H1 (cell line): Measurements from ENCODE around the gene ZC3H18. TPM values are rescaled to one million over a fixed set of nuclear protein-coding genes. Genes with fewer than 3 reads are reported as not detected.

Experiments
- CTCF ChIA-PET: fragments of 300-600 bp; sonication (Branson Sonifier 250); formaldehyde crosslinking; loops from one replicate; lab custom pipeline; 2021; ENCODE audit not compliant: partially characterized antibody; lab: Charles Lee
- POLR2A ChIA-PET: fragments of 300-600 bp; sonication (Branson Sonifier 250); formaldehyde crosslinking; loops from one replicate; lab custom pipeline; 2021; ENCODE audit warnings: inconsistent platforms; ENCODE audit not compliant: partially characterized antibody; lab: Charles Lee
- DNase-seq, 2 experiments: peaks; one replicate each; pipeline versions ENCODE4 v3.0.0 to v3.0.0-alpha.2; 2010 to 2022; ENCODE audit warnings: low spot score in 2 of 2, low read depth in 1 of 2, mixed read lengths in 1 of 2
- FAIRE-seq: peaks from 2 replicates; lab custom pipeline; 2011; peaks lifted over from hg19 to GRCh38; lab: Jason Lieb, UNC
- H2AFZ ChIP-seq: 2 replicates; pipeline ENCODE4 v1.8.1; 2012; ENCODE audit warnings: low read length, inconsistent platforms
- H2AK5ac ChIP-seq: 2 replicates; pipeline ENCODE4 v1.6.1; 2013; ENCODE audit warnings: low read depth, low read length
- H2BK120ac ChIP-seq: replicated peaks from 2 replicates; pipeline ENCODE3; 2013; ENCODE audit warnings: low read depth, low read length, inconsistent platforms
- H2BK12ac ChIP-seq: 2 replicates; pipeline ENCODE4 v1.6.1; 2013; ENCODE audit warnings: low read depth, low read length
- H2BK15ac ChIP-seq: 2 replicates; pipeline ENCODE4 v1.6.1; 2013; ENCODE audit warnings: low read length
- H2BK20ac ChIP-seq: 2 replicates; pipeline ENCODE4 v1.6.1; 2013; ENCODE audit warnings: low read length
- H2BK5ac ChIP-seq: 2 replicates; pipeline ENCODE4 v1.6.1; 2013; ENCODE audit warnings: low read depth, low read length
- H3K14ac ChIP-seq: 2 replicates; pipeline ENCODE4 v1.6.1; 2013; ENCODE audit warnings: inconsistent platforms; ENCODE audit not compliant: insufficient read length
- H3K18ac ChIP-seq: 2 replicates; pipeline ENCODE4 v1.6.1; 2013; ENCODE audit warnings: low read length; ENCODE audit errors: extremely low read depth
- H3K23ac ChIP-seq: 2 replicates; pipeline ENCODE4 v1.6.1; 2013; ENCODE audit warnings: inconsistent platforms; ENCODE audit not compliant: insufficient read length
- H3K23me2 ChIP-seq: 2 replicates; pipeline ENCODE4 v1.6.1; 2013; ENCODE audit warnings: low read depth, low read length
- H3K27ac ChIP-seq: 2 replicates; pipeline ENCODE4 v1.6.1; 2011; ENCODE audit warnings: low read depth, low read length, inconsistent platforms
- H3K27me3 ChIP-seq, 4 experiments: replicated peaks in 1 of 4; 1 replicate in 1 of 4; 2 replicates in 3 of 4; pipeline versions ENCODE4 v1.6.1 to v1.8.1; 2011 to 2013; ENCODE audit warnings: low read length in 3 of 4, mild to moderate bottlenecking in 3 of 4, inconsistent platforms in 2 of 4, mixed read lengths in 2 of 4, moderate library complexity in 1 of 4; ENCODE audit not compliant: control insufficient read depth in 3 of 4, insufficient read depth in 3 of 4; ENCODE audit errors: extremely low read depth in 1 of 4
- H3K36me3 ChIP-seq, 4 experiments: 2 replicates each; pipeline versions ENCODE4 v1.6.1 to v1.8.1; 2011 to 2013; ENCODE audit warnings: mild to moderate bottlenecking in 4 of 4, low read length in 3 of 4, moderate library complexity in 2 of 4, control low read depth in 1 of 4, inconsistent platforms in 1 of 4; ENCODE audit not compliant: insufficient read depth in 4 of 4, control insufficient read depth in 2 of 4
- H3K4ac ChIP-seq: replicated peaks from 2 replicates; pipeline ENCODE3; 2013; ENCODE audit warnings: low read length, low read depth, mixed read lengths, inconsistent platforms; ENCODE audit not compliant: insufficient read length
- H3K4me1 ChIP-seq, 4 experiments: replicated peaks in 1 of 4; 1 replicate in 1 of 4; 2 replicates in 3 of 4; pipeline versions ENCODE4 v1.6.1 to v1.8.1; 2011 to 2013; ENCODE audit warnings: low read length in 3 of 4, inconsistent platforms in 2 of 4, mixed read lengths in 1 of 4; ENCODE audit not compliant: insufficient read depth in 4 of 4, control insufficient read depth in 3 of 4
- H3K4me2 ChIP-seq, 2 experiments: 2 replicates each; pipeline versions ENCODE4 v1.6.1 to v1.8.1; 2011 to 2013; ENCODE audit warnings: low read depth in 2 of 2, low read length in 2 of 2, control low read depth in 1 of 2, inconsistent platforms in 1 of 2, mild to moderate bottlenecking in 1 of 2; ENCODE audit not compliant: insufficient read depth in 1 of 2
- H3K4me3 ChIP-seq, 4 experiments: fragments of 200-600, 300-600 bp in 1 of 4; sonication (generic), shearing (Covaris generic), sonication (Bioruptor Twin) in 1 of 4; 2 replicates each; pipeline versions ENCODE4 v1.5.1 to v1.8.1; 2011 to 2016; ENCODE audit warnings: low read length in 4 of 4, low read depth in 3 of 4, control low read depth in 2 of 4, inconsistent platforms in 2 of 4, mild to moderate bottlenecking in 2 of 4, mixed read lengths in 1 of 4, moderate library complexity in 1 of 4; ENCODE audit not compliant: insufficient read depth in 2 of 4; ENCODE audit errors: extremely low read depth in 1 of 4
- H3K56ac ChIP-seq: replicated peaks from 2 replicates; pipeline ENCODE3; 2013; ENCODE audit warnings: low read depth, mild to moderate bottlenecking, mixed read lengths, low read length, inconsistent platforms; ENCODE audit not compliant: insufficient read length
- H3K79me1 ChIP-seq: 2 replicates; pipeline ENCODE4 v1.6.1; 2013; ENCODE audit warnings: low read depth, low read length, control low read depth
- H3K79me2 ChIP-seq, 2 experiments: 2 replicates each; pipeline versions ENCODE4 v1.6.1 to v1.8.1; 2012 to 2013; ENCODE audit warnings: low read length in 2 of 2, mild to moderate bottlenecking in 2 of 2, inconsistent platforms in 1 of 2; ENCODE audit not compliant: insufficient read depth in 2 of 2, control insufficient read depth in 1 of 2
- H3K9ac ChIP-seq, 4 experiments: replicated peaks in 1 of 4; 1 replicate in 1 of 4; 2 replicates in 3 of 4; pipeline versions ENCODE4 v1.6.1 to v1.8.1; 2011 to 2013; ENCODE audit warnings: low read depth in 3 of 4, low read length in 3 of 4, control low read depth in 2 of 4, mild to moderate bottlenecking in 2 of 4, moderate library complexity in 2 of 4, inconsistent platforms in 1 of 4; ENCODE audit errors: extremely low read depth in 1 of 4
- H3K9me3 ChIP-seq, 2 experiments: 2 replicates each; pipeline versions ENCODE4 v1.6.1 to v1.8.1; 2012 to 2013; ENCODE audit warnings: mild to moderate bottlenecking in 2 of 2, moderate library complexity in 2 of 2, control low read depth in 1 of 2, inconsistent platforms in 1 of 2, low read depth in 1 of 2, low read length in 1 of 2, mixed read lengths in 1 of 2; ENCODE audit not compliant: insufficient read depth in 2 of 2
- H4K20me1 ChIP-seq, 2 experiments: replicated peaks in 1 of 2; 2 replicates each; pipeline versions ENCODE3 to v1.8.1; 2011 to 2013; ENCODE audit warnings: inconsistent platforms in 2 of 2, low read length in 2 of 2, mild to moderate bottlenecking in 1 of 2; ENCODE audit not compliant: insufficient read depth in 2 of 2, control insufficient read depth in 1 of 2
- H4K5ac ChIP-seq: 2 replicates; pipeline ENCODE4 v1.6.1; 2013; ENCODE audit warnings: low read length, low read depth, mixed read lengths, inconsistent platforms; ENCODE audit not compliant: insufficient read length
- H4K8ac ChIP-seq: 2 replicates; pipeline ENCODE4 v1.8.0; 2013; ENCODE audit warnings: mild to moderate bottlenecking, moderate library complexity, low read length, inconsistent platforms; ENCODE audit not compliant: insufficient read depth; ENCODE audit errors: extremely low read depth
- H4K91ac ChIP-seq: replicated peaks from 2 replicates; pipeline ENCODE3; 2013; ENCODE audit warnings: low read length, mixed read lengths, inconsistent platforms; ENCODE audit not compliant: insufficient read length
- ASH2L ChIP-seq: fragments of 200-600, 300-600 bp; sonication (generic); IDR thresholded peaks from one replicate; pipeline ENCODE4 v1.7.1; 2017; ENCODE audit warnings: low read length
- CBX5 ChIP-seq: fragments of 300-800, 300-1000 bp; sonication (generic); IDR thresholded peaks from 2 replicates; pipeline ENCODE4 v1.7.1; 2016; ENCODE audit warnings: antibody characterized with exemption, low read length, low read depth
- EGR1 ChIP-seq: IDR thresholded peaks from 2 replicates; pipeline ENCODE4 v1.6.1; 2011; ENCODE audit warnings: low read depth, low read length, borderline replicate concordance
- EZH2 ChIP-seq: fragments of 200-600 bp; sonication (generic); IDR thresholded peaks from 2 replicates; pipeline ENCODE4 v1.7.1; 2012; ENCODE audit warnings: low read depth, mild to moderate bottlenecking, moderate library complexity, low read length, inconsistent platforms; ENCODE audit not compliant: severe bottlenecking
- FOSL1 ChIP-seq: IDR thresholded peaks from 2 replicates; pipeline ENCODE4 v1.6.1; 2011; ENCODE audit warnings: mild to moderate bottlenecking, low read depth, low read length, moderate library complexity; ENCODE audit not compliant: insufficient read depth
- HDAC6 ChIP-seq: IDR thresholded peaks from one replicate; pipeline ENCODE4 v1.7.1; 2012; ENCODE audit warnings: low read depth, mild to moderate bottlenecking, inconsistent platforms, low read length, moderate library complexity
- KDM1A ChIP-seq: fragments of 200-600, 300-600 bp; sonication (generic); IDR thresholded peaks from 2 replicates; pipeline ENCODE4 v1.7.1; 2016; ENCODE audit warnings: mild to moderate bottlenecking, low read length, borderline replicate concordance
- MAFK ChIP-seq: IDR thresholded peaks from 2 replicates; pipeline ENCODE4 v1.6.1; 2012; ENCODE audit warnings: low read depth, mild to moderate bottlenecking, improper control_type of control experiment, low read length
- MAX ChIP-seq: IDR thresholded peaks from 2 replicates; pipeline ENCODE4 v1.6.1; 2012; ENCODE audit warnings: inconsistent platforms
- RFX5 ChIP-seq: IDR thresholded peaks from 2 replicates; pipeline ENCODE4 v1.6.1; 2011; ENCODE audit warnings: low read depth, low read length, improper control_type of control experiment, borderline replicate concordance
- SIN3A ChIP-seq, 2 experiments: IDR thresholded peaks in 1 of 2; conservative IDR thresholded peaks in 1 of 2; 2 replicates each; pipeline ENCODE4 v1.6.1; 2011 to 2012; ENCODE audit warnings: low read length in 2 of 2, improper control_type of control experiment in 1 of 2, low read depth in 1 of 2, mild to moderate bottlenecking in 1 of 2
- SIX5 ChIP-seq: IDR thresholded peaks from 2 replicates; pipeline ENCODE4 v1.6.1; 2011; ENCODE audit warnings: mild to moderate bottlenecking, low read depth, low read length
- SP2 ChIP-seq: IDR thresholded peaks from 2 replicates; pipeline ENCODE4 v1.6.1; 2012; ENCODE audit warnings: mild to moderate bottlenecking, low read length, inconsistent platforms
- SUZ12 ChIP-seq: fragments of 200-600 bp; sonication (generic); IDR thresholded peaks from 2 replicates; pipeline ENCODE4 v1.6.1; 2012; ENCODE audit warnings: mild to moderate bottlenecking, inconsistent platforms, low read length, moderate library complexity, mixed read lengths
- ZNF274 ChIP-seq: IDR thresholded peaks from 2 replicates; pipeline ENCODE4 v1.7.0; 2012; ENCODE audit warnings: low read length, borderline replicate concordance; ENCODE audit errors: extremely low read depth
- WGBS, 2 experiments: shearing (Covaris generic) in 1 of 2; methylation state at CpG; one replicate each; pipeline versions ENCODE4 v1.1.6 to v1.1.7; 2013 to 2015; ENCODE audit warnings: low lambda C conversion rate in 2 of 2, mixed read lengths in 2 of 2, inconsistent platforms in 1 of 2, low coverage in 1 of 2, missing lambda C conversion rate in 1 of 2; ENCODE audit not compliant: insufficient replicate concordance in 2 of 2, insufficient coverage in 1 of 2, insufficient read length in 1 of 2; ENCODE audit errors: extremely low coverage in 1 of 2, missing lambda C conversion rate in 1 of 2; 5-methylcytosine and 5-hydroxymethylcytosine counted together
- polyA plus RNA-seq, 7 experiments: library from polyadenylated mRNA; depleted of rRNA in 3 of 7; stranded (reverse) in 5 of 7; unstranded in 2 of 7; fragments of >200 nt in 5 of 7; fragments of 200-250 nt in 2 of 7; gene quantifications; 1 replicate in 5 of 7; 2 replicates in 1 of 7; 4 replicates in 1 of 7; pipeline versions ENCODE4 v1.2.1 to v1.2.3, GENCODE V29; 2011 to 2013; ENCODE audit warnings: missing spikeins in 2 of 7, mixed read lengths in 2 of 7
- total RNA-seq: library from RNA; stranded (reverse); fragmentation: NEBNext Ultra II Directional; extraction: Animal tissue kit (Norgen Biotek cat#: 25700); gene quantifications from 2 replicates; pipeline ENCODE4 v1.2.1, GENCODE V29; 2021

ZC3H18 gene
- total and polyA plus RNA-seq, 2 of the 8 experiments (the other 6 are each of a cell fraction or from before 2014, with no cell fraction given): 12.1 to 73.2 TPM

- H4K20me1 ChIP-seq: peaks cover 3 to 15% of the 10 kb centered on the region in 2 experiments
- H2AFZ ChIP-seq: no peak overlapping the region
- WGBS, 2 experiments: 92% methylated on average over 6 of the region's 6 CpGs; no CpG with 5 or more reads in 1 of the 2 experiments
- no peak overlapping the region; a peak in 1 of 7 replicates for H3K9ac ChIP-seq
- no peak overlapping the region for H4K8ac ChIP-seq
- H3K27ac ChIP-seq: no peak overlapping the region
- H2BK120ac ChIP-seq: no peak overlapping the region
- H2BK15ac ChIP-seq: no peak overlapping the region
- no peak overlapping the region for H4K5ac ChIP-seq
- H3K14ac ChIP-seq: no peak overlapping the region
- no peak overlapping the region for H3K18ac ChIP-seq
- H2AK5ac ChIP-seq: no peak overlapping the region
- H4K91ac ChIP-seq: no peak overlapping the region
- no peak overlapping the region for H2BK20ac ChIP-seq
- H3K36me3 ChIP-seq: peaks cover 11 to 28% (median 22%) of the 10 kb centered on the region in 4 experiments
- no peaks in the 10 kb centered on the region for H3K23me2 ChIP-seq
- no peak overlapping the region for H2BK12ac ChIP-seq
- no peak overlapping the region for H3K4ac ChIP-seq
- no peak for FAIRE-seq
- peaks cover 0 to 23% of the 10 kb centered on the region in 2 experiments; a peak in 2 of 4 replicates for H3K79me2 ChIP-seq
- H2BK5ac ChIP-seq: no peak overlapping the region
- no peaks in the 10 kb centered on the region for H3K27me3 ChIP-seq
- H3K4me3 ChIP-seq: no peak overlapping the region
- ChIA-PET CTCF (interaction anchor here (0.9 to 1.2 kb wide), 3 partner anchors 9 to 78 kb away, joined by 3 to 4 read pairs (median 3); no protein-coding TSS in a partner anchor), POLR2A (no interaction called here)
- H3K79me1 ChIP-seq: no peaks in the 10 kb centered on the region
- no peaks in the 10 kb centered on the region; a peak in 2 of 7 replicates for H3K4me1 ChIP-seq
- no peak overlapping the region for H3K23ac ChIP-seq
- H3K9me3 ChIP-seq: no peaks in the 10 kb centered on the region
- no peak overlapping the region for H3K56ac ChIP-seq
- no peak for DNase-seq
- H3K4me2 ChIP-seq: no peak overlapping the region
- TF ChIP-seq ZNF274: no peak
- TF ChIP-seq RFX5: no peak
- no peak for TF ChIP-seq FOSL1
- no peak for TF ChIP-seq ASH2L
- TF ChIP-seq SUZ12: no peak
- TF ChIP-seq SP2: no peak
- no peak for TF ChIP-seq KDM1A
- no peak for TF ChIP-seq EGR1
- TF ChIP-seq SIX5: no peak
- TF ChIP-seq CBX5: no peak
- no peak for TF ChIP-seq SIN3A (conservative IDR thresholded peaks at IDR 0.05 in 1 of 2, IDR thresholded peaks at IDR 0.05 in 1 of 2; ENCODE audit: low read depth in 1 of 2, low read length in 2 of 2)
- no peak for TF ChIP-seq HDAC6
- TF ChIP-seq MAX: no peak
- no peak for TF ChIP-seq MAFK
- TF ChIP-seq EZH2: no peak
Observed at GRCh38 chr16:88595101-88595500, 24.9 kb downstream of the ZC3H18 start.
